ENCODE measurements around the gene PTPN11. TPM values are rescaled to one million over a fixed set of nuclear protein-coding genes. Genes with fewer than 3 reads are reported as not detected.

Gene PTPN11
- total RNA-seq, 1 donor from 2014 or later = 83.6 TPM

GRCh38 chr12:112535637-112536366, 117.1 kb downstream of the PTPN11 start:
- FAIRE-seq (no peak), DNase-seq (ENCODE audit: low spot score in 2 of 2) (no peak)

- DNase-seq (ENCODE audit: low spot score in 2 of 2) = no peak
- FAIRE-seq = no peak
These were observed 117.6 kb downstream of the PTPN11 start for GRCh38 chr12:112536367-112536730.

GRCh38 chr12:112537710-112538396, 119.1 kb downstream of the PTPN11 start:
- DNase-seq (ENCODE audit: low spot score in 2 of 2) (no peak), FAIRE-seq (no peak)

- FAIRE-seq = no peak
- DNase-seq (ENCODE audit: low spot score in 2 of 2) = no peak
These were observed 120.0 kb downstream of the PTPN11 start for GRCh38 chr12:112538740-112539139.

DNA sequence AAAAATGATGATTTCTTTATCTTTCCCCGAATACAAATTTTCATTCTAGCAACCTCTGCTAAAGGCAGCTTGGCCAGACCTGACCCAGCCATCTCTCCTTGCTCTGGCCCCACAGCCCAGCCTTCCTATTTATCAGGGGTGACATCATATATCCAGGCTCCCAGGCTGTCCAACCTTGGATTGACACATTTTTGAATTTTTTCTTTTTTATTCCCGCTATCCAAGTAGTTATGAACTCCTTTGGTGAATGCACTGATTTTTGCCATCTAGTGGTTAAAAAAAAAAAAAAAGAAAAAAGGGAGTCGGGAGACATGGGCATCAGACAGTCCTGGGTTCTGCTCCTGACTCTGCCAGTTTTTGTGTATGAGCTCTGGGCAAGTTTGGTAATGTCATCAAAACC, 120.5 kb downstream of the PTPN11 start:
- FAIRE-seq = no peak

GRCh38 chr12:112540021-112540420, 121.3 kb downstream of the PTPN11 start:
- no peak for DNase-seq (ENCODE audit: low spot score in 2 of 2)
- no peak for FAIRE-seq

More for the DNA sequence above, 120.5 kb downstream of the PTPN11 start:
- DNase-seq (ENCODE audit: low spot score in 2 of 2) = no peak

DNA sequence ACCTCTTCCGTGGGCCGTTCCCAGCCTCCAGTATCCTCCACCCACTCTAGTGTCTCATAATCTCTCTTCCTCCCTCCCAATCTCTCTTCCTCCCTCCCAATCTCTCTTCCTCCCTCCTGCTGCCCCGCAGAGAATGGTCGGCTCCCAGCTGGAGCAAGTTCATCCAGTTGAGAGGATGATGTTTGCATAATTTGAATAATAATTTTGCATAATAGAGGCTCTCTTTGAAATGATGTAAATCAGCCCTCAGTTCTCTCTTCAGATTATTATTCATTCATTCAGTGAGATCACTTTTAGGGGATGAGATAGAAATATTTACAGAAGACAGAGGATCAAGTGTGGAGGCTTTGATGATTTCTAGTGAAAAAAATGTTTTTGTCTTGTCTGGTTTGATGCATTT, 125.0 kb downstream of the PTPN11 start:
- DNase-seq (ENCODE audit: low spot score in 2 of 2) (no peak), FAIRE-seq (no peak)

- no peak for DNase-seq (ENCODE audit: low spot score in 2 of 2)
- no peak for FAIRE-seq
These were observed 127.6 kb downstream of the PTPN11 start for GRCh38 chr12:112546339-112546738.

GRCh38 chr12:112546996-112547395, 128.2 kb downstream of the PTPN11 start:
- DNase-seq (ENCODE audit: low spot score in 2 of 2) (no peak), FAIRE-seq (no peak)

DNA sequence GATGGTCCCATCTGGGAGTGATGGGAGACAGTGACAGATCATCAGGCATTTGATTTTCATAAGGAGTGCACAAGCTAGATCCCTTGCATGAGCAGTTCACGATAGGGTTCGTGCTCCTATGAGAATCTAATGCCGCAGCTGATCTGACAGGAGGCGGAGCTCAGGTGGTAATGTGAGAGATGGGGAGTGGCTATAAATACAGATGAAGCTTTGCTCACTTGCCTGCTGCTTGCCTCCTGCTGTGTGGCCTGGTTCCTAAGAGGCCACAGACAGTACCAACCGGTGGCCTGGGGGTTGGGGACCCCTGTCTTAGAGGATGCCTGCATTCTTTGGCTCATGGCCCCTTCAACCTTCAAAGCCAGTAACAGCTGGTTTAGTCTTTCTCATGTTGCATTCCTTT, 130.3 kb downstream of the PTPN11 start:
- no peak for DNase-seq (ENCODE audit: low spot score in 2 of 2)
- no peak for FAIRE-seq

DNA sequence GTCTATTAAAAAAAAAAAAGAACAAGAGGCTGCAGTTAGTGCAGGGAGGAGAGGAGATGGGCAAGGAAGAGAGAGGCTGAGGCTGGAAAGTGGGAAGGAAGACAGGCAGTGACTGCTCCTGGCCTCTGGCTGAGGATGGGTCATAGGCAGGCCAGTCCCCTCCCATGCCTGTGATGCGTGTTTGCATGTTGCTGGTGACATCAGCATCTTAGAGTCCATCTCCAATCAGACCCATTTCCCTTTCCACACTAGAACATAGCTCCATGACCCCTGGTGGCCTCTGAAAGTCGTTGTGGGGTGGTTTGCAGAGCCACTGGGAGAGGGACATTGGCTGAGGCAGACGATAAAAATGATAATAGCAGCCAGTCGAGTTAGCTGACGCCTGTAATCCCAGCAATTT, 132.9 kb downstream of the PTPN11 start:
- no peak for DNase-seq (ENCODE audit: low spot score in 2 of 2)
- no peak for FAIRE-seq

DNA sequence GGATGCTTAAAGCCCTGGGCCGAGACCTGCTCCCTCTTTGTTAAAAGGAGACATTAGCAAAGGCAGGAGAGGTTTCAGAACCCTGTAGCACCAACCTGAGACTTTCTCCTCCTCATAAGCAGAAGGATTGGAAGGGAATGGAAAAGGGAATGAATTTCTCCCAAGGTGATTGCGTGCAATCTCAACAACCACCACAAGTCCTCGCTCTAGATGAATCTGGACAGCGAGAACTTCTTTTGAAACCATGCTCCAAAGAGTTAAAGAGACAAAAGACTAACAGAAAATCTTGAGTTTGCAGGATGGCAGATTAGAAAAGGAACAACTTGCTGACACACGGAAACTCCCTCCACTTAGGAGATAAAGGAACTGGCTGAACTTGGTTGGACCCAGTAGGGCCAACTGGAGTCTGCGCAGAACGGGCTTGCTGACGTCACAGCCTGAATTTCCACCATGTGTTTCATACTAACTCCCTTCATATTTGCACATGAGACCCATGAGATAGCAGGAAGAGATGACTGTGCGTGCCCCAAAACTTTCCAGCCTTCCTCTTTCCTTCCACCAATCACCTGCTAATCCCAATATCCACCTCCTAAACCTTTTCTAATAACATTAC, 137.0 kb downstream of the PTPN11 start:
- DNase-seq (ENCODE audit: low spot score in 2 of 2) (no peak), FAIRE-seq (no peak)

DNA sequence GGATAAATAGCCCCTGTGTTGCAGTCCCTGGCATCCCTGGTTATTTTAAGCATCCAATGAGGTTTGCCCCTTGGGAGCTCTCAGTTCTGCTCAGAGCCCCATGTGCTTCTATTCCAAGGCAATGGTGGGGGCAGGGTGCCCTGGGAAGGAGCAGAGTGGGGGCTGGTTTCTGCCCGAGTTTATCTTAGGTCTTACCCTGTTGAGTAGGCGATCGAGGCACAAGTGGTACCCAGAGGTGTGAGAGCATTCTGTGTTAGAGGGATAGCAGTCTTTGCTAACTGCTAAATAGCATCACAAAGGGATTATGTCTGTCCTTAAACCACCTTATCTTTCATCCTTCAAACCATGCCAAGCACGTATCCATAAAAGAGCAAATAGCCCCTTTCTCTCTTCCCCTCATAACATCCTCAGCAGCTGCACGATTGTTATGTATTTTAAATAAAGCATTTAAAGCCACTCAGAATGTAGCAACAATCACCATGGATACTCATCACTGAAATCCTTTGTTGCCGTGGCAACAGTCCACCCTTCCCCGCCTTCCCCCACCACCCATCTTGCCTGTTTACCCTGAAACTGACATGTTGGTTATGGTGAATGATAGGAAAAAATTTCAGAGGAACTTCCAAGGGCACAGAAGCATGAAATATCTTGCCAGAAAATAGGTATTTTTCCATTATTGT, 139.3 kb downstream of the PTPN11 start:
- DNase-seq (ENCODE audit: low spot score in 2 of 2) = no peak
- no peak for FAIRE-seq

Other genes with a start within 250 kb of the PTPN11 start
- gene HECTD4, start 36.5 kb upstream of the PTPN11 start, total RNA-seq = 85.6 TPM
- 1,024 TPM for gene RPL6, start 9.3 kb upstream of the PTPN11 start, total RNA-seq